GM18858 (cell line): Measurements from ENCODE around the gene CCKAR.

ENCODE experiments used
- ATAC-seq: cut with Tn5 transposase; IDR thresholded peaks from one replicate; pipeline ENCODE4 v1.9.1; 2021; ENCODE audit not compliant: unreplicated experiment

Gene CCKAR

DNA sequence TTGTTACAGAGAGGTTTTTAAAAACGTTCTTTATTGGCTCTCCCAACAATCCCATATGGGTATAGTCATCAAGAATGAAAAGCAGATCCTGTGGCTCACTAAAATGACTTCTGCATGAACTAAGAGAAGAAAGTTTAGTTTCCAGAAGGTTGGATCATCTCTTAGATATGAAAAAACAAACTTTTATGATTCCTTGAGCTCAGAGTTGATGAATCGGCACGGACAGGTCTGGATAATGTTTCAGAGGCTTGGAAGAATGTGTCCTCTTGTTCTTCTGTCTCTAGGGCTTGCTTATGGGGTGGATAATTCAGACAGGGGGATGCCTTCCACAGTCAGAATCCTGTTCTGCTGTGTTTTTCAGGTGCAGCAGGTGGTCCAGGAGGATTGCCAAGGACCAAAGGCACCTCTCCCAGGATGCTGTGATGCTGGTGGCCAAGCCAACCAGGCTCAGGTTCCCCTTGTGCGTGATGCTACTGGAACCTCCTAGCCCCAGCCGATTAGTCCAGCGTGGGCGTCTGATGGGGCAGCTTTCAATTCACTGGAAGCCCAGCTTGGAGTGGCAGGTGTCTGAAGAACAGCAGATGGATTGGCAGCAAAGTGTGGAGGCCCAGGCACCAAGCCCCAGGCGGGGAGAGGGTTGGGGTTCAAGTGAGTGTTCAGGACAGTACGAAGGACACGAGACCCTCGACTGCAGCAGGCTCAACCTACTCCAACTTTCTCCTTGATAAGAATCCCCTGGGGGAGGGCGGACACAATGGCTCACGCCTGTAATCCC, 30.3 kb downstream of the CCKAR start:
- ATAC-seq: no peak

DNA sequence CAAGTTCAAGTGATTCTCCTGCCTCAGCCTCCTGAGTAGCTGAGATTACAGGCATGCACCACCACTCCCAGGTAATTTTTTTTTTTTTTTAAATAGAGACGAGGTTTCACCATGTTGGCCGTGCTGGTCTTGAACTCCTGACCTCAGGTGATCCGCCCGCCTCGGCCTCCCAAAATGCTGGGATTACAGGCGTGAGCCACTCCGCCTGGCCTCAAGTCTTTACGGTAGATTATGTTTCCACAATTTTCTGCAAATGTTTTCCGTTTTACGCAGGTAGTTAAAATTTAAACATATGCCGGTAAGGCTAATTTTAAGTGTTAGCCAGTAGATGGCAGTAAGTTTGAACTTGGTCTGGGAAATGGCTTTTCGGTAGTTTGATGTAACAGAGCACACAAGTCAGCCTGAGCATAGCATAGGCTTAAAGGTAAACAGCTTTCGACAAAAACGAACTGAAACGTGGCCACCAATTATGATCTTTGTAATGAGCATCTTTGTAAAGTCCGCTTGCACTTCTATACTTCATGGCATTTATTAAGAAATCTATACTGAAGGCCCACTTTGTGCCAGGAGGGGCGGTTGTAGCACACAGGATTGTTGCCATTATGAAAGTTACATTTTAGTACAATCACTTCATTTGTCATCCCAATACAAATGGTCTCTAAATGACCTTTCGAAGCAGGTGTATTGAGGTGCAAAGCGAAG, 31.1 kb downstream of the CCKAR start:
- peak; percentile 55 for ATAC-seq

DNA sequence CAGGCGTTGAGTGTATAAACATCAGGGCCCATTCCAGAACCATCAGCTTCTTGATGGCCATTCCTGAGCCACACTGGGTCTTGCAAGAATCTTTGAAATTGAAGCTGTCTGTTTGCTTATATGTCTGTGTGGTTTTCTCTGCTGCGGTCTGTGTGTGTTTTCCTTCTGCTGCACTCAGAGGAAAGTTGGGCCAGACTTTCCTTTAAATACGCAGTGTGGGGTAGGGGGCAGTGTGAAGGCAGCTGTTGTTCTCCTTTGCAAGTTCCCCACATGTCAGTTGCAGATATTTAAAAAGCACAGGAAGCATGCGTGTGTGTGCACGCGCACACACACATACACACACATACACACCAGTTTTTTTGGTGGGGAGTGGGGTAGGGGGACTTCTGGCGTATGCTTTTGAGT, 32.1 kb downstream of the CCKAR start:
- ATAC-seq: no peak

GRCh38 chr4:26457412-26457811, 32.9 kb downstream of the CCKAR start:
- ATAC-seq: no peak

- no peak for ATAC-seq
Measured at GRCh38 chr4:26455571-26455970, 34.7 kb downstream of the CCKAR start.

GRCh38 chr4:26454961-26455360, 35.3 kb downstream of the CCKAR start:
- ATAC-seq: no peak

DNA sequence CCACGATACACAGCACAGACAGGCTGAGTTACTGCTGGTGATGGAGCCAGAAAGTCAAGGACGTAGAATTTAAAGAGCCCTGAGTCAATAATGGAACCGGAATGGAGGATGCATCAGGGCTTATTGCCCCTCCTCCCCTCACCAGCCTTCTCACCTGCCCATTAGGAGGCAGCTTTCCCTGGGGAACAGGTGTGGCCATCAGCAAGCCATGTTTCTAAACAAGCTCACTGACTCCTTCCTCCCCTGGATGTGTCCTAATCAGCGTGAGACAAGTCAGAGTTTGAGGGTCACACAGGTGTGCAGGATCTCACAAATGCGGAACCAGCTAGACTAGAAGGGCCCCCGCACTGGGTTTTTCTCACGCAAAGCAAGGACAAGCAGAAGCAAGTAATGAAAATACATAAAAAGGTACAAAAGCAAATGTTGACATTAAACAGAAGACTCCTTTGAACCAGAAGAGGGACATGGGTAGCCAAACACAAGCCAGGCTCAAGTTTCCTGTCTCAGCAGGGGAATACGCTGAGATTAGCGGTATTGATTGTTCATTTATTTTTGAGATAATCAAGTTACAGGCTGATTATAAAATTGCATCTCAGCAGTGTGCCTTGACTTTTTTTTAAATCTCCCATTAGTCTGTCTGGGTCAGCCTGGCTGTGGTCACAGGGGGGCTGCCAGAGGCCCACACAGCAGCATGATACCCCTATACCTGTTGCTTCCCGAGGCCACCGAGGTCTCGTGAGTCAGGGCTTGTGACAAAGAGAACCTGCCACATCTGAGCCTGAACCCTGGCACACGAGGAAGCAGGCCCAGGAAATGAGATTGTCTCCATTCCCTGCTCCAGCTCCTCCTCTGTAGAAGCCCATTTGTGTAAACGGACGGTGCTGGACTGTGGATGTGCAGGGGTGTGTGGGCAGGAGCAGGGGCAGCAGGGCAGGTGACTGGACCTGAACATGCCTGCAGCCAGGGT, 37.4 kb downstream of the CCKAR start:
- no peak for ATAC-seq

DNA sequence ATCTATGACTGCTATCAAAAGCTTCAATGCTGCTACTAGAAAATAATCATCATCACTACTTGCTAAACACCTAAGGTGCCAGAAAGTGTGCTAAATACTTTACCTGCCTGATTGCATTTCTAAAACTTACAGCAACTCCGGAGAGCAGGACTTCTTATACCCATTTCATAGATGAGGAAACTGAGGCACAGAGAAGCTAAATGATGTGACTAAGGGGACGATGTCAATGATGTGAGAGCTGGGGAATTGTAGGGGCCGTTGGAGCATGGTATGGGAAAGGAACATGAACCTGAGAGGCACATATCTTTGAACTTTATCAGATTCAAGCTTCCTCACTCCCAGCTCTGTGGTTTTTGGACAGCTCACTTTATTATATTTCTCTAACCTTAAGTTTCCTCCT, 38.7 kb downstream of the CCKAR start:
- ATAC-seq: no peak

- no peak for ATAC-seq
Measured at GRCh38 chr4:26450418-26450817, 39.9 kb downstream of the CCKAR start.

- ATAC-seq: no peak
Measured at GRCh38 chr4:26447378-26447777, 42.9 kb downstream of the CCKAR start.

DNA sequence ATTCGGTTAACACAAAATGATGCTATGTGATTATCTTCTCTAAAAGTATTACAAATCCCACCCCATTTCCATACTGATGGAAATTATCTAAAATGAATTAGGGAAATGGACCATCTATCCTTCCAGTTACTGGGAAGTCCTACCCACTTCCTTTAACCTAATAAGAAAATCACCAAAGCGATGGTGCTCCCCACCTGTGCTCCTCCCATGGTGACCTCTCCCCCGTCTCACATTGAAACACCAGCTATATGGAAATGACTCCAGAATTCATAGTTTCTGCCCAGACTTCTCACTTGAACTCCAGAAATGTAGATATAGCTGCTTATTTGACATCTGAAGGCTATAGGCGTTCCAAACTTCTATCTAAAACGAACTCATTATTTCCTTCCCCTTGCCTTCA, 48.5 kb downstream of the CCKAR start:
- no peak for ATAC-seq

- ATAC-seq: no peak
Measured at GRCh38 chr4:26441102-26441501, 49.2 kb downstream of the CCKAR start.

DNA sequence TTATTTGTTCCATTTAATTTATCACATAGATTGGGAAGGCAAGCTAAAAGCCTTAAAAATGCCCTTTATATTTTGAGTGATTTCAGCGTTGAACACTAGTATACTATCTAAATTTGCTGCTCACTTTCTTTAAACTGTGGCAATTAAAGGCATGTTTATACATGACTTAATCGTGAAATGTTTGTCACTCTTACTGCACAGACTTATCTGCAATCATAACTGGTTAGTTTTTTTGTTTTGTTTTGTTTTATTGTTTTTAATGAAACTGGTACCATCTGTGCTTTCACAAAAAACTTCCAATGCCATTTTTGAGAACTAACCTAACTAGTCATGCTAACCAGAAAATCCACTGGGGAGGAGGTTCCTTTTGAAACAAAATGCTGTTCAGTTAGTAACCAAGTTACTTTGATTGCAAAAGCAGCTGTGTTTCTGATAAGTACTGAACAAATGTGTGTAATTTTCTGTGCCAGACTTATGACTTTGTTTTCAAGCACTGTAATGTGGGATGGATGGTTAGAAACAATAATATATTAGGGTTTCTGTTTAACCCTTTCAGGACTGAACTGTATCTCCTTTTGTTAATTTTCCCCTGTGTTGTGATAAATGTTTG, 56.1 kb downstream of the CCKAR start:
- no peak for ATAC-seq

GRCh38 chr4:26433556-26433955, 56.7 kb downstream of the CCKAR start:
- ATAC-seq: no peak

GRCh38 chr4:26432419-26432818, 57.9 kb downstream of the CCKAR start:
- ATAC-seq: no peak

DNA sequence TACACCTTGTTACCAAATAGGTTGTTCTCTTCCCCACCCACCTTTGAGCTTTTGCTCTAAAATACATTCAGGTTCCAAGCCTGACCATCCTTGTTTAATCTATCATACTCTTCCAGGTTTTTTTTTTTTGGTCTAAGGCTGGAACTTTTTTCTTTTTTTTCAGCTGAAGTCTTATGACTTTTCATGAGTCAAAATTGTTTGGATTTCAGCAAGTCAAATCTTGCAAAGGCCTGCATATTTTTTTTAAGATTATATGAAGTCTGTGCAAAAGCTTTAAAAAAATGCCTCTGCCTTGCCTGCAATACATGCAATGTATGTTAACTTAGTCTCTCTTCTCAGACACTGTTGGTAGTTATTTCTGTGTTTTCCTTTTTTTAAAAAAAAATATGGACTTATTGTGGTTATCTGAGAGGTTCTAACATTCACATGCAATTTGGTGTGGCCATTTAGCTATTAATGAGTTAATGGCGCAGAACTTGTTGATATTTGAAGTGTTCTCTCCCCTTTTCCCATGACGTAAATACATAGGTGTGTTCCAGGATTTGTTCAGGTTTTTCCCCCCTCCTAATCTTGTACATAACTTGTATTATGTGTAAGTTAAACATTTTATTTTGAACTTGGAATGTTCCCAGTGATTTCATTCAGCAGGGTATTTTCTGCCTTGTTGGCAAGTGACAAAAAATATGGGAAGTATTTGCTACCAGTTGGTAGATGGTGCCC, 58.7 kb downstream of the CCKAR start:
- no peak for ATAC-seq
